Astrocyte (in vitro differentiated cells and primary cell): ENCODE results near the gene CIAPIN1. TPM values are rescaled to one million over a fixed set of nuclear protein-coding genes. Genes with fewer than 3 reads are reported as not detected.

ENCODE experiments used
- DNase-seq: peaks from one replicate; pipeline ENCODE4 v3.0.0-alpha.2; 2010; ENCODE audit warnings: low read depth
- FAIRE-seq: peaks from 2 replicates; lab custom pipeline; 2011; peaks lifted over from hg19 to GRCh38; lab: Jason Lieb, UNC
- H2AFZ ChIP-seq: 2 replicates; pipeline ENCODE4 v1.6.0; 2012; ENCODE audit warnings: low read depth, low read length, inconsistent platforms
- H3K27ac ChIP-seq: 2 replicates; pipeline ENCODE4 v1.5.1; 2011; ENCODE audit warnings: low read depth, low read length, inconsistent platforms
- H3K27me3 ChIP-seq: 2 replicates; pipeline ENCODE4 v1.6.0; 2011; ENCODE audit warnings: low read length, inconsistent platforms; ENCODE audit not compliant: insufficient read depth
- H3K36me3 ChIP-seq: 2 replicates; pipeline ENCODE4 v1.5.1; 2011; ENCODE audit warnings: low read length, inconsistent platforms; ENCODE audit not compliant: insufficient read depth
- H3K4me1 ChIP-seq: 2 replicates; pipeline ENCODE4 v1.5.1; 2011; ENCODE audit warnings: low read length, inconsistent platforms; ENCODE audit not compliant: insufficient read depth
- H3K4me2 ChIP-seq: 2 replicates; pipeline ENCODE4 v1.6.0; 2012; ENCODE audit warnings: low read length, inconsistent platforms
- H3K4me3 ChIP-seq: 2 replicates; pipeline ENCODE4 v1.5.1; 2011; ENCODE audit warnings: low read depth, mild to moderate bottlenecking, low read length, inconsistent platforms; ENCODE audit not compliant: insufficient read depth
- H3K79me2 ChIP-seq: 2 replicates; pipeline ENCODE4 v1.6.0; 2012; ENCODE audit warnings: mild to moderate bottlenecking, low read length, inconsistent platforms; ENCODE audit not compliant: insufficient read depth
- H3K9ac ChIP-seq: 2 replicates; pipeline ENCODE4 v1.6.0; 2012; ENCODE audit warnings: mild to moderate bottlenecking, low read length, inconsistent platforms
- H3K9me3 ChIP-seq: 2 replicates; pipeline ENCODE4 v1.5.1; 2012; ENCODE audit warnings: low read depth, mild to moderate bottlenecking, low read length, inconsistent platforms; ENCODE audit not compliant: insufficient read depth
- H4K20me1 ChIP-seq: 2 replicates; pipeline ENCODE4 v1.6.0; 2012; ENCODE audit warnings: low read length, inconsistent platforms; ENCODE audit not compliant: insufficient read depth
- H3K27ac Mint-ChIP-seq: one replicate; pipeline ENCODE4 v1.8.0; 2021; ENCODE audit warnings: mild to moderate bottlenecking, mixed read lengths; ENCODE audit not compliant: unreplicated experiment
- H3K27me3 Mint-ChIP-seq: one replicate; pipeline ENCODE4 v1.8.0; 2021; ENCODE audit warnings: low read depth, mixed read lengths; ENCODE audit not compliant: unreplicated experiment
- H3K36me3 Mint-ChIP-seq: one replicate; pipeline ENCODE4 v1.8.0; 2021; ENCODE audit warnings: low read depth, mixed read lengths; ENCODE audit not compliant: unreplicated experiment
- H3K4me1 Mint-ChIP-seq: one replicate; pipeline ENCODE4 v1.8.0; 2021; ENCODE audit warnings: low read depth, mixed read lengths; ENCODE audit not compliant: unreplicated experiment
- H3K4me3 Mint-ChIP-seq: one replicate; pipeline ENCODE4 v1.8.0; 2021; ENCODE audit warnings: mild to moderate bottlenecking, moderate library complexity, mixed read lengths; ENCODE audit not compliant: unreplicated experiment
- H3K9me3 Mint-ChIP-seq: one replicate; pipeline ENCODE4 v1.8.0; 2021; ENCODE audit warnings: mild to moderate bottlenecking, mixed read lengths; ENCODE audit not compliant: unreplicated experiment
- EZH2 ChIP-seq: IDR thresholded peaks from 2 replicates; pipeline ENCODE4 v1.6.1; 2012; ENCODE audit warnings: mild to moderate bottlenecking, low read length, inconsistent platforms; ENCODE audit not compliant: insufficient read depth
- total RNA-seq: library from RNA; stranded (reverse); gene quantifications from 2 replicates; pipeline ENCODE4 v1.2.1, GENCODE V29; 2021
- TF ChIP-seq, protein P1 (sequence below): IDR thresholded peaks from 2 replicates; pipeline ENCODE4 v1.5.1; 2011; ENCODE audit warnings: low read depth, mild to moderate bottlenecking, inconsistent platforms, low read length, moderate library complexity; ENCODE audit not compliant: insufficient read depth

CIAPIN1 gene
- total RNA-seq, 1 donor from 2014 or later = 68.9 TPM

DNA sequence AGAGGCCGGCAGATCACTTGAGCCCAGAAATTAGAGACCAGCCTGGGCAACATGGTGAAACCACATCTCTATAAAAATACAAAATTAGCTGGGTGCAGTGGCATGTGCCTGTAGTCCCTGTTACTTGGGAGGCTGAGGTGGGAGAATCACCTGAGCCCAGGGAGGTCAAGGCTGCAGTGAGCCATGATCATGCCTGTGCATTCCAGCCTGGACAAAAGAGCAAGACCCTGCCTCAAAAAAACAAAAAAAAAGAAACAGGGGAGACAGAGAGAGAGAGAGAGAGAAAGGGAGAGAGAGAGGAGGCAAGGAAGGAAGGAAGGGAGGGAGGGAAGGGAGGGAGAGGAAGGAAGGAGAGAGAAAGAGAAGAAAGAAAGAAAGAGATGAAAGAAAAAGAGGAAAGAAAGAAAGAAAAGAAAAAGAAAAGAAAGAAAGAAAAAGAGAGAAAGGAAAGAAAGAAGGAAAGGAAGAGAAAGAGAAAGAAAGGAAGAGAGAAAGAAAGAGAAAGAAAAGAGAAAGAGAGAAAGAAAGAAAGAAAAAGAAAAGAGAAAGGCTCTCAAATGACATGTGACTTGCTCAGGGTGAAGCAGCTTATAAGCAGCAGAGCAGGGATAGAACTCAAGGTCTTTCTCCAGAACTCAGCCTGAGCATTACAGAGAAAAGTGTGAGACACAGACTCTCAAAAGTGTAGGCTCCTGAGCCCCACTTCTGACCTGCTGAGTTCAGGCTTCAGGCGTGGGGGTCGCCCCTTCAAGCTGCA is 59.4 kb downstream of the CIAPIN1 start:
- H3K9me3 ChIP-seq = no peaks in the 10 kb centered on the region
- no peak for FAIRE-seq
- H3K27me3 Mint-ChIP-seq = peaks cover 12% of the 10 kb centered on the region
- TF ChIP-seq EZH2 = no peak
- TF ChIP-seq, protein P1, sequence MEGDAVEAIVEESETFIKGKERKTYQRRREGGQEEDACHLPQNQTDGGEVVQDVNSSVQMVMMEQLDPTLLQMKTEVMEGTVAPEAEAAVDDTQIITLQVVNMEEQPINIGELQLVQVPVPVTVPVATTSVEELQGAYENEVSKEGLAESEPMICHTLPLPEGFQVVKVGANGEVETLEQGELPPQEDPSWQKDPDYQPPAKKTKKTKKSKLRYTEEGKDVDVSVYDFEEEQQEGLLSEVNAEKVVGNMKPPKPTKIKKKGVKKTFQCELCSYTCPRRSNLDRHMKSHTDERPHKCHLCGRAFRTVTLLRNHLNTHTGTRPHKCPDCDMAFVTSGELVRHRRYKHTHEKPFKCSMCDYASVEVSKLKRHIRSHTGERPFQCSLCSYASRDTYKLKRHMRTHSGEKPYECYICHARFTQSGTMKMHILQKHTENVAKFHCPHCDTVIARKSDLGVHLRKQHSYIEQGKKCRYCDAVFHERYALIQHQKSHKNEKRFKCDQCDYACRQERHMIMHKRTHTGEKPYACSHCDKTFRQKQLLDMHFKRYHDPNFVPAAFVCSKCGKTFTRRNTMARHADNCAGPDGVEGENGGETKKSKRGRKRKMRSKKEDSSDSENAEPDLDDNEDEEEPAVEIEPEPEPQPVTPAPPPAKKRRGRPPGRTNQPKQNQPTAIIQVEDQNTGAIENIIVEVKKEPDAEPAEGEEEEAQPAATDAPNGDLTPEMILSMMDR = no peak
- peaks cover 6% of the 10 kb centered on the region for H3K9me3 Mint-ChIP-seq
- H3K27ac Mint-ChIP-seq = no peak overlapping the region
- H4K20me1 ChIP-seq = no peaks in the 10 kb centered on the region
- no peak for DNase-seq
- no peaks in the 10 kb centered on the region for H3K4me1 ChIP-seq
- H3K4me3 Mint-ChIP-seq = no peak overlapping the region
- H3K79me2 ChIP-seq = no peaks in the 10 kb centered on the region
- no peaks in the 10 kb centered on the region for H3K36me3 ChIP-seq
- H3K4me2 ChIP-seq = no peak overlapping the region
- H3K36me3 Mint-ChIP-seq = no peaks in the 10 kb centered on the region
- no peak overlapping the region for H3K9ac ChIP-seq
- peaks cover 11% of the 10 kb centered on the region for H3K4me1 Mint-ChIP-seq
- H3K27ac ChIP-seq = no peak overlapping the region
- H3K4me3 ChIP-seq = no peak overlapping the region
- no peak overlapping the region for H2AFZ ChIP-seq
- H3K27me3 ChIP-seq = peaks cover 9% of the 10 kb centered on the region

DNA sequence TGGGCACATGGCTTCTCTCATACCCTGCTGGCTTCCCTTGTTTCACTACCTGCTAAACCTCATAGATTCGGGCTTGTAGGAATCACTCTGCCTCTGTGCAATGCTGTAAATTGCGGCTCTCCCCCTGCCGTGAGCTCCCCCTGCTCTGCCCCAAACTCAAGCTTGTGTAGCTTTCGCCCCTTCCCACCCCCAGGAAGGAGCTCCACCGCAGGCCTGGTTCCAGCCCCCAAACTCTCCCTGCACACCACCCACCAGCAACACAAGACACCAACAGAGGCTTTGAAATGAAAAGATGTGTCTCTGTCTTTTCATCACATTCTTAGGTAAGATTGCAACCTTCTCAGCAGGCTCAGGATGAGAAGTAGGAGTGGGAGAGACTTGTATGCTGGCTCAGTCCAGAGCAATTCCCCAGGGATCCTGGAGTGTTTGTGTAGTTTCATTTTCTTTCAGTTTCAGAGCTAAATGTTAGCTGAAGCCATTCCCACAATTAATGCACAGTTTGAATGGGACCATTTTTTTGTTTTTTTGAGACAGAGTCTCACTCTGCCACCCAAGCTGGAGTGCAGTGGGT is 60.7 kb downstream of the CIAPIN1 start:
- Histone ChIP-seq H3K79me2 (no peaks in the 10 kb centered on the region), H3K4me3 (no peak overlapping the region), H3K27me3 (peaks cover 9% of the 10 kb centered on the region), H3K36me3 (no peaks in the 10 kb centered on the region), H3K9me3 (no peaks in the 10 kb centered on the region), H3K27ac (no peak overlapping the region), H3K9ac (no peak overlapping the region), H4K20me1 (no peaks in the 10 kb centered on the region), H2AFZ (no peak overlapping the region), H3K4me2 (peak overlapping the region; percentile 32), H3K4me1 (no peaks in the 10 kb centered on the region)
- peak overlapping the region; percentile 72 for H3K27ac Mint-ChIP-seq
- DNase-seq (no peak), FAIRE-seq (no peak)
- H3K9me3 Mint-ChIP-seq = peaks cover 3% of the 10 kb centered on the region
- H3K4me1 Mint-ChIP-seq = peaks cover 11% of the 10 kb centered on the region
- no peak overlapping the region for H3K4me3 Mint-ChIP-seq
- peaks cover 12% of the 10 kb centered on the region for H3K27me3 Mint-ChIP-seq
- TF ChIP-seq, protein P1 = no peak
- TF ChIP-seq EZH2 = no peak
- no peaks in the 10 kb centered on the region for H3K36me3 Mint-ChIP-seq

DNA sequence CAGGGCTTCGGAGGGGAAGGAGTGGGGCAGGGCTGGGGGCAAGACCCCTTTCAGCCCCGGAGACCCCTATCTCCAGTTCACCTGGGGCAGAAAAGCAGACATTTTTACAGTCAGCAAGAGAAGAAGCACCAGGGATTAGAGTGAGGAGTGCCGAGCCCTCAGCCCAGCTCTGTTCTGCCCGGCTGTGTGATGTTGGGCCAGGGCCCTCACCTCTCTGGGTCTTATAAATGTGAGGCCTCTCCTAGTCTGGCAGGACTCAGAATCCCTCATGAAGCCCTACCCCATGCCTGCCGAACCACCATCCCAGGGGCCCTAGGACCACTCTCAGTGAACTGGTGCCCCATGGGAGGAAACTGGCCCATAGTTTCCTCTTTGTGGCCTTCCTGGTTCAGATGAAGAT is 62.1 kb downstream of the CIAPIN1 start:
- DNase-seq (no peak), FAIRE-seq (no peak)
- H2AFZ ChIP-seq = no peak overlapping the region
- Mint-ChIP-seq H3K27ac (no peak overlapping the region), H3K9me3 (no peaks in the 10 kb centered on the region), H3K4me3 (no peak overlapping the region), H3K4me1 (peaks cover 11% of the 10 kb centered on the region), H3K36me3 (no peaks in the 10 kb centered on the region), H3K27me3 (peaks cover 9% of the 10 kb centered on the region)
- no peak overlapping the region for H3K9ac ChIP-seq
- no peaks in the 10 kb centered on the region for H3K79me2 ChIP-seq
- H3K27me3 ChIP-seq = peaks cover 6% of the 10 kb centered on the region
- H3K27ac ChIP-seq = no peak overlapping the region
- no peaks in the 10 kb centered on the region for H3K9me3 ChIP-seq
- H3K4me1 ChIP-seq = no peaks in the 10 kb centered on the region
- no peak overlapping the region for H3K4me2 ChIP-seq
- no peaks in the 10 kb centered on the region for H3K36me3 ChIP-seq
- no peaks in the 10 kb centered on the region for H4K20me1 ChIP-seq
- TF ChIP-seq EZH2 = no peak
- TF ChIP-seq, protein P1 = no peak
- no peak overlapping the region for H3K4me3 ChIP-seq
